Muscle of arm (tissue), 14 donors: ENCODE measurements around the gene SERPINB7. TPM values are rescaled to one million over a fixed set of nuclear protein-coding genes. Genes with fewer than 3 reads are reported as not detected.
"Not testable (repeated sequence)": the region's sequence is repeated elsewhere in the genome, so short reads cannot be mapped to it uniquely, and the experiment has no call there.

ENCODE experiments used
- DNase-seq: peaks from one replicate; pipeline ENCODE4 v3.0.0-alpha.2; 2013
- long read RNA-seq, 11 donors: transcript quantifications; one replicate each; lab custom pipeline, GENCODE V29; 2026
- polyA plus RNA-seq, 12 donors: library from polyadenylated mRNA; unstranded; fragments of 120-200 nt; gene quantifications; one replicate each; pipeline ENCODE4 v1.2.1, GENCODE V29; 2013; ENCODE audit not compliant: insufficient read length in 12 of 12

The SERPINB7 gene, protein sequence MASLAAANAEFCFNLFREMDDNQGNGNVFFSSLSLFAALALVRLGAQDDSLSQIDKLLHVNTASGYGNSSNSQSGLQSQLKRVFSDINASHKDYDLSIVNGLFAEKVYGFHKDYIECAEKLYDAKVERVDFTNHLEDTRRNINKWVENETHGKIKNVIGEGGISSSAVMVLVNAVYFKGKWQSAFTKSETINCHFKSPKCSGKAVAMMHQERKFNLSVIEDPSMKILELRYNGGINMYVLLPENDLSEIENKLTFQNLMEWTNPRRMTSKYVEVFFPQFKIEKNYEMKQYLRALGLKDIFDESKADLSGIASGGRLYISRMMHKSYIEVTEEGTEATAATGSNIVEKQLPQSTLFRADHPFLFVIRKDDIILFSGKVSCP
- 10 to 100 TPM in 3 of 12 donors, under 1 TPM in 2, not detected in 7; 0.20 to 48.1 (median 14.2) TPM for polyA plus RNA-seq
- long read RNA-seq, donor 1 = 0 reads
- long read RNA-seq, donor 2 = 0 reads
- long read RNA-seq, donor 3 = 0 reads
- long read RNA-seq, donor 4 = 0 reads
- long read RNA-seq, donor 5 = 0 reads
- long read RNA-seq, donor 6 = 0 reads
- long read RNA-seq, donor 7, partial matches to known transcripts = 0 of 2 reads
- long read RNA-seq, donor 7, other reads (novel, unspliced or antisense) = 0 of 2 reads
- long read RNA-seq, donor 8 = 0 reads
- long read RNA-seq, donor 9, partial matches to known transcripts = 0 of 2 reads
- long read RNA-seq, donor 9, other reads (novel, unspliced or antisense) = 0 of 2 reads
- long read RNA-seq, donor 10 = 0 reads
- long read RNA-seq, donor 11 = 0 reads

DNA sequence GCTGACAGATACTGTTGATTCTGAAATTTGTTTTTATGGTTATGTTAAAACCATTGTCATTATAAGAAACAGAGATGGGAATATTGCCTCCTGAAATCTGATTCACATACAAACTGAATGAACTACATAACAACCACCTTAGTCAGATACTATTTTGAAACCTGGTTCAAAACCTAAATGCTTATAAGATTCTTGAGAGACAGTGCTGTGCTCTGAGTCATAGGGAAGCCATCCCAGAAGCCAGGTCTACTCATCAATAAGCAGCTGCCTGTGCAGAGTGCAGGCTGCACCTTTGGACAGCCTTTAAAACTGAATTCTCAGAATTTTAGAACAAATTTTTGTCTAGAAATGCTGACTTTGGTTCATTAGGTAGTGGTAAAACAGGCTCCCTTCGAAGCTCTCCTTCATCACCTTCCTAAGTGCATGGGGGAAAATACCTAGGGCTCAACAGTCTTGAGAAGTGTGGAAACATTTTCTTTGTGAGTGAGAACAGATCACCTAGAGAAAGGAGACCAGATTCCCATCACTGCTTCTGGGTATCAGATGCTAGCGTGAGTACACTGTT is at the start of gene SERPINB7:
SERPINB7 (plus strand) TSS at position 253 of the 565 bp plus-strand sequence. CDS start 6,955 bp downstream, outside the sequence.
- no peak for DNase-seq

DNA sequence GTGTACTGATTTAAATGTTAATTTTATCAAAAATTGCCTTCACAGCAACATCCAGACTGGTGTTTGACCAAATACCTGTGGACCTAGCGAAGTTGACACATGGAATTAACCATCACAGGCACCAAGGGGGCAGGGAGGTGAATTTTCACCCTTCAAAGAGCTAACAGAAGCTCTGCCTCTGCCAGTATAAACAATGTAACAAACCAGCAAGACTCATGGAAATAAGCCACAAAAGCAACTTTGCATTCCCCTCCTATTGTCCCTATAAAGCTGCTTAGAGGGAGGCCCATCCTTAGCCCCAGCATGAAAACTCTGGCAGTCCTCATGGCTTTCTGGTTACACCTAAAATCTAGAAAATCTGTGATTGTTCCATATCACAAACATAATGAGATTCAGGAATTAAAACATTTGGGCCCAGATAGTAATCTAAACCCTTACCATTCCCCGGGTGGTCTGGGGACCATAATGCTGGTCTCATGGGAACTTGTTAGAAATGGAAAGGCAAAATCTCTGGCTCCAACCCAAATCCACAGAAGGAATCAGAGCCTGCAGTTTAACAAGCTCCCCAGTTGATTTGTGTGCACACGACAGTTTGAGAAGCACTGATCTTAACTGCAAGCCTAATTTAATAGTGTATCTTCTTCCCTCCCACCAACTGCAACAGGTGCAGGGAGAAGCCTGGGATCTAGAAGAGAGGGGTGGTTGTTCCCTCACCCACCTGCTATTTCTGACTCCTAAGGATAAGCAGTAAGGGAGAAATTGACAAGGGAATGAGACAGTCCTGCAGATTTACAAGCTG is 49.3 kb upstream of the SERPINB7 start:
- no peak for DNase-seq

DNA sequence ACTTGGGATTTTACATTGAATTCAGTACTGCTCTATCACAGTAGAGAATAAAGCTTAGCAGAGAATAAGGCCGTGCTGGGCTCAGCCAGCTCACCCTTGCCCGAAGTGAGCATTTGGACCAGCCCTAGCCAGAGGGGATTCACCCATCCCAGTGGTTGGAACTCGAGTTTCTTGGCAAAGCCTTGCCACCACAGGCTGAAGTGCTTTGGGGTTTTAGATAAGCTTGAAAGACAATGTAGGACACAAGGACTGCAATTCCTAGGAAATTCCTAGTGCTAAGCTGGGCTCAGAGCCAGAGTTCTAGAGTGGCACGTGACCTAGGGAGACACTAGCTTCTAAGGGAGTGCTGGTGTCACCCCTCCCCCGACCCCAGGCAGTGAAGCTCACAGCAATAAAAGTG is 44.4 kb upstream of the SERPINB7 start:
- no peak for DNase-seq

DNA sequence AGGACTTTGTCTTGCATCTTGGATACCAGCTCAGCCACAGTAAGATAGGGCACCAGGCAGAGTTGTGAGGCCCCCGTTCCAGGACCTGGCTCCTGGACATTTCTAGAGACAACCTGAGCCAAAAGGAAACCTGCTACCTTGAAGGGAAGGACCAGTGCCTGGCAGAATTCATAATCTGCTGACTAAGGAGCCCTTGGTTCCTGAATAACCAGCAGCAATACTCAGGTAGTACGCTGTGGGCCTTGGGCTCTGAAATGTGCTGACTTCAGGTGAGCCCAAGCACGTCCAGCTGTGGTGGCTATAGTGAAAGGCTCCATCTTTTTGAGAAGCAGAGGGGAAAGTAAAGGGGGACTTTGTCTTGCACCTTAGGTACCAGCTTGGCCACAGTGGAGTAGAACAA is 44.0 kb upstream of the SERPINB7 start:
- DNase-seq = no peak

DNA sequence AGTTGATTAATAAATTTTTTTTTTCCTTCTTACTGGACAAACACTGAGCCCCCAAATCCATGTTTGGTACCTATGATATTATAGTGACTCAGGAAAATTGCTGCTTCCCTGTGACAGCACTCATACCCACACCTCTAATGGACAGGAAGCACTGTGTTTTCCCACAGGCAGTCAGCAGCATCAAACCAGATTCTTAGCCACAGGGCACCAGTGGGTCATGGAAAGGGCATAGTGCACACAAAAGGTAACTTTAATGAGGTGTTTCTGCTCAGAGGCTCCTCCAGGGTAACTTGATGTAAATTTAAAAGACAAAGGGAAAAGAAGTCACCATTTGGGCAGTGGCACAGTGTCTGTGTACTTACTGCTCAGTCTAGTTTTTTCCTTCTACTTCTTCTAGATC is 38.3 kb upstream of the SERPINB7 start:
- DNase-seq = no peak

DNA sequence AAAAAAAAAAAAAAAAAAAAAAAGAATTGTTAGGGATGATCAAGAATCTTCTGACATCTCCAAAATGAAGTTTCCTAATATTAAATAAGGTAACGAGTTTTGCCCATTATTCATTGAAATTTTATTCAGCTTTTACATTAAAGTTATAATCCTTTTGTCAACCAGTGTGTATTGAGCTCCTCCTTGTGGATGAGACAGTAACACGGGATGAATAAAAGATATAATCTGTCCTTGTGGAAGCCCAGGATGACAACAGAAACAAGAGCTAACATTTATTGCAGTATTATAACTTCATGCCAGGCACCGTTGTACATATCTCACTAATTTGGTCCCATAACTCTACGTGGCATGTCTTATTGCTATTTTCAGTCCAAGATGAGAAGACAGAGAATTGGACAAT is 33.4 kb upstream of the SERPINB7 start:
- DNase-seq = peak; percentile 4

DNA sequence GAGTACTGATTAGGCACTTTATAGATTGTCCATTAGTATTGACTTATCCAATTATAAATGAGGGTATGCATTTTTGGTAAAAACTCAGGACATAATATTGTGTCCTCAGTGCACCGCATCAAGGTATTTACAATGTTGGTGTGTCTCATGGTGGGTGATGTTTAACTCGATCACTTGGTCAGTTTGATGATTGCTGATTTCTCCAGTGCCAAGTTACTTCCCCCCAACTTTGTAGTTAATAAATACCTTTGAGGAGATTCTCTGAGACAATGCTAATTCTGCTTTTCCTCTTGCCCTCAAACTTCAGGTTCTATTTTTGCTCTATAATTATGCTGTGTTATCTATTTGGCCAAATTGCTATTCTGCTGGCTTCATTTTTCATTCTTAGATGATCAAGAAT is 28.2 kb upstream of the SERPINB7 start:
- no peak for DNase-seq

DNA sequence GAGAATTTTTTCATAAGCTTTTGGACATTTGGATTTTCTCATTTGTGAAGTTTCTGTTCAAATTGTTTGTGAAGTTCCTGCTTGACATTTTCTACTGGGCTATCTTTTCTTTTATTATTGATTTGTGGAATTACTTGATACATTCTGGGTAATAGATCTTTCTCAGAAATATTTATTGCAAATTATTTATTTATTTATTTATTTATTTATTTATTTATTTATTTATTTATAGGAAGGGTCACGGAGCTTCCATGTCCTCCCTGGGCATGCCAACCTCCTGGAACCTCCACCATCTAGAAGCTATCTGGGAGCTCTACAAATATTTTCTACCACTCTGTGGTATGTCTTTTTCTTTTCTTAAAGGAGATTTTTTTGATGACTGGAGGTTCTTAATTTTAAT is 25.7 kb upstream of the SERPINB7 start:
- DNase-seq = no peak

DNA sequence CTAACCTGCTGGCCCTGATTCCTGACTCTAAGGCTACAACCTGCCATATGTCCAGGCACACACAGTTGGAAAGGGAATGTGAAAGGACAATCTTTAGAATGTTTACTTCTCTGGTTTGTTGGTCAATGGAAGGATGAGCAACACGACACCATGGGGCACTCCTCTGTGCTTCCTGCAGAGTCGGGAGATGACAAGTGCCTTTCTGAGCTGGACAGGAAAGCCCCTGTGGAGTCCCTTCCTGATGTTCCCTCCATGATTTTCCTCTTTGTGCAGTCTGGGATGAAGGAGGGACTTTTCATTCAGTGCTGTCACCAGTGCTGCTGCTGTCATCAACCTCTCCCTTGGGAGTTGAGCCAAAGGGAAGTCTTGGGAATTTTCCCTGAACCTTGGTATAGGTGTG is 22.6 kb upstream of the SERPINB7 start:
- DNase-seq = no peak

DNA sequence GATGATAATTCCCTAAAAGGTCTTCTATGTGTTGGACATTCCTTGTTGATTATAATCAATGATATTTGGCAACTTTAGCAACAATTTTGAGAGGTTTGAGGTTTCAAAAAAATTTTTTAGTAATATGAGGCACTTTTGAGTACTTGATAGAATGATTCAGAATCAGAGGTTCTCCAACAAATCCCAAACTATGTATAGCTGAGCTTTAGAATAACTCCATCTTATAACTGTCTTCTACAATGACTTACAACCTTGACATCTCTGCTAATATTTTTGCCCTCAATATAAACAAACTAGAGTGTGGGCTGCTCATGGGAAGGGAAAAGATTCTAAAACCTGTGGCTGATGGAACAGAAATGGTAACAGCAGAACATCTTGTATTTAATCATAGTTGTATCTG is 21.5 kb upstream of the SERPINB7 start:
- DNase-seq = no peak

DNA sequence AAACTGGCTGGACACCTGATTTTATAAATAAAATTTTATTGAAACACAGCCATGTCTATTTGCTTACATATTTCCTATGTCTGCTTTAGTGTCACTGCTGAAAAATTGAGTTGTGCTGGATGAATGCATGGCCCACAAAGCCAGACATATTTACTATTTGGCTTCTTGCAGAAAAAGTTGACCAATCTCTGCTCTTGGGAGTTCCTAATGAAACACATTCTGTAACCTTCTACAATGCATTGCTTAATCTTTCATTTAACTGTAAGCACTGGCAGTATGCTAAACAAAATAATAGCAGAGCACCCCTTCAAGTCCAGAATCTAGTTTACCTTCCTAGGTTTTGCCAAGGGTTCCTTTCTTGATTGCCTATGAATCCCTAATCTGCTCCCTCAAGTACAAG is 17.7 kb upstream of the SERPINB7 start:
- DNase-seq = no peak

DNA sequence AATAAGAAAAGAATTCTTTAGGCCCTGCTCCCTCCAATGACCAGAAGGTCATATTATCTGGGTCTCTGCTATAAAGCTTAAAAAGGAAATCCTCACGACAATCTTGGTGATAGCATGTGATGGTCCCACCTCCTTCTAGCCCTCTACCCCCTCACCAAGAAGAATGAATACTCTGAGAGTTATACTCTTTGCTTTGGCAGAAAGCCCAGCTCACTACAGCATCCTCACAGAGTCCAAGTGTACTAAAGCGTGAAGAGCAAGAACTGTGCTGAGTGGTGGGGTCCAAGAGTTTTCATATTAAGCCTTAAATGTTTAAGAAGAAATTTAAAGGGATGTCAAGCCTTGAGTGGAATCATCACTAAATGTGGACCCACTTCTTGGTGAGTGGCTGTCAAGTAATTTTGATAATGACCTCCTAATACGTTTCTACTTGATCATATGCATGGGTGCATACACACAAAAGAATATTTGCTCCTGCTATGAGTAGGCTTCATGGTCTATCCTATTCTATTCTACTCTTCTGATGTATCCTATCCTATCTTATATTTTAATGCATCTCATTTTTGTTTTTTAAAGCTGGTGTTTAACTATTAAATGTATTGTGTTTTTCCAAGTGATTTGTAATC is 16.5 kb upstream of the SERPINB7 start:
- no peak for DNase-seq

DNA sequence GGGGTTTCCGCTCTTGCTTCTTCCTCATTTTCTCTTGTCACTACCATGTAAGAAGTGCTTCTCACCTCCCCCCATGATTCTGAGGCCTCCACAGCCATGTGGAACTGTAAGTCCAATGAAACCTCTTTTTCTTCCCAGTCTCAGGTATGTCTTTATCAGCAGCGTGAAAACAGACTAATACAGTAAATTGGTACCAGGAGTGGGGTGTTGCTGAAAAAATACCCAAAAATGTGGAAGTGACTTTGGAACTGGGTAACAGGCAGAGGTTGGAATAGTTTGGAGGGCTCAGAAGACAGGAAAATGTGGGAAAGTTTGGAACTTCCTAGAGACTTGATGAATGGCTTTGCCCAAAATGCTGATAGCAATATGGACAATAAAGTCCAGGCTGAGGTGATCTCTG is 15.4 kb upstream of the SERPINB7 start:
- not testable (repeated sequence) for DNase-seq

DNA sequence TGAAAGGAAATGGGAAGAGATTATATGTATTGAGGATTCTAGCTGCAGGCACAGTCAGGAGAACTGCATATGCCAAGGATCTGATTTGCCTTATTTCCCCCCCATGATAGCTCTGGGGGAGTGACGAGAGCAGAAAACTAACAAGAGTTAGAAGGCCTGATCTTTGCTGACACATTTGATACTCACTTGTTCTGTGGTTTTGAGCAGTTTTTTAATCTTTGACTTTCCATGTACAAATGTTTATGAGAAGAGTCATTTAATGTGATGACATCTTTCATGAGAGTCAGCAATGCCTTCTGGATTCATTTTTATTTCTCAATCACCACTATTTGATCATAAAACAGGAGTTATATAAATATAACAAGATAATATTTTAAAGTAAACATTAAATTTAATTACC is 12.7 kb upstream of the SERPINB7 start:
- no peak for DNase-seq

DNA sequence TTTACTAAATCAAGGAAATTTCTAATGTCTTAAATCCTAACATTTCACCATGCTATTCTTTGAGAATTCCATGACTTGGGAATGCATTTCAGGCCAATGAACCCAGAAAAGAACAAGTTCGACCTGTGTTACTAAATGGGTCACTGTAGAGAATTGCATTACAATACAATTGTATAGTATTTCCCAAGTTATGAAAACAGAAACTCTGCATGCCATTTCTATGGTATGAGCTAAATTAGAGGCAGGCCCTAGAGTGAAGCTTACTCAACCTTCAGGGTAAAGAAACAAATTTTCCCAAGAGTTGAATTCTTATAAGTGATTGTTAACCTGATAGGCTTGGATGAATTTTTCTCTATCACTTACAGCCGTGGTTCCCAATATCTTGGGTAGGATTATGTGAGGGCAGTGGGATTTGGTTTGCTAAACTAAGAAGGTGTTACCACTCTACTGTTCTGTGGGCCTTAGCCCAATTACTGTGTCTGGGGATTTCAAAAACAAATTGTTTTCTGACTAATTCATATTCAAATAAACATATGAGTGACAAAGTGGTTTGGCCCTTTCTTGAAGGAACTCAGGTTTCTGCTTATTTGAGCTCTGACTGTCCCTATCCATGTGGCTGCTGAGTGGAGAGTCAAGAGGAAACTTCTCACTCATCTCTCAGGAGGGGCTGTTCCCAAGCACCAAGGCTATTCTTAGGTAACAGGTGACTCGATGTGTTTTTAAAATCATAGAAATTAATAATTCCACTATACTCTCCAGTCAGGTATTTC is 11.2 kb upstream of the SERPINB7 start:
- DNase-seq = no peak

DNA sequence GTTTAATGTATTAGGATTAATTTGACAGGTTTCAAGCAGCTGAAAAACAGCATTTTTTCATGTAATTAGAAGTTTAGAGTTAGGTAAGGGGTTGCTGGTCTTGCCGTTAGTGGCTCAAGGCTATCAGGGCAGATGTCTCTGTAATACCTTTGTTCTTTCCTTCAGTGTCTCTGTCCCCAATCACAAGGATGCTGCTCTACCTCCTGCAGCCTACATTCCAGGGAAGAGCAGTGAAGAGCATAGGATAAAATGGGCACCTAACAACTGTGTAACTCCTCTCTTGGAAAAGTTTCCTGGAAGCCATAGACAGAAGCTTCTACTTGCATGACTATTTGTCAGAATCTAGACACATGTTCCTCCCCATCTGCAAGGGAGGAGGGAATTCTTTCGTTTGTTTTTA is 9.4 kb upstream of the SERPINB7 start:
- DNase-seq = no peak

DNA sequence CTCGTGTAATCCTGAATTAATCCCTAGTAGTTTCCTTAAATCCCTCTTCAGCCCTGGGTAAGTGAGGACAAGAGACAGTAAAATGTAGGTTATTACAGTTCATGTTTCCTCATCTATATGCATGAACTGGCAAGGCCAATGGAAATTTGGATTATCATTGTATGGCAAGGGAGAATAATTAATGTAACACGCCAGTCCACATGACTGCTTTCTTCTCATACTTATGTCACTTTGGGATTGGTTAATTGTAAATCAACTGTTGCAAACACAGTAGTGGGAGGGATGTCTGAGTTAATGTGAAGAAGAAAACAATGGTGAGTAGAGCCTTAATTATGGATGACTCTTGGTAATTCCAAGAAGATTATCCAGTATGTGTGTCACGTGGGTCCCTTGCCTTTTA is 1.7 kb upstream of the SERPINB7 start:
- DNase-seq = no peak

DNA sequence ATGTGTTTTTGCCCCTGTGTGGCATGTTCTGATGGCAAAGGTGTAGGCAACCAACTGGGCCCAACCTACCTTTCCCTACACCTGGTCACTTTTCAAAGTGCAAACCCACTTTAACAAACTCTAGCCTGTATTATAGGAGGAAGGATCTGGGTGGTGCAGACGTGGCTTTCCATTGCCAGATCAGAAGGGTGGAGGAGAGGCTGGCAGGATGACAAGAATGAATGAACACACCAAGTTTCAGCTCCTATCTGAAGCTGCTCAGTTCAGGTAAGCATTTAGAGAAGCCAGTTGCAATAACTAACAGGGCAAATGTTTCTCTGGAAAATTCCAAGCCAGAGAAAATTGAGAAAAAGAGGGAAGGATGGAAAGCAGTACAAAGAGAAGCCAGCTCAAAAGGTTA is 707 bp upstream of the SERPINB7 start:
- no peak for DNase-seq

DNA sequence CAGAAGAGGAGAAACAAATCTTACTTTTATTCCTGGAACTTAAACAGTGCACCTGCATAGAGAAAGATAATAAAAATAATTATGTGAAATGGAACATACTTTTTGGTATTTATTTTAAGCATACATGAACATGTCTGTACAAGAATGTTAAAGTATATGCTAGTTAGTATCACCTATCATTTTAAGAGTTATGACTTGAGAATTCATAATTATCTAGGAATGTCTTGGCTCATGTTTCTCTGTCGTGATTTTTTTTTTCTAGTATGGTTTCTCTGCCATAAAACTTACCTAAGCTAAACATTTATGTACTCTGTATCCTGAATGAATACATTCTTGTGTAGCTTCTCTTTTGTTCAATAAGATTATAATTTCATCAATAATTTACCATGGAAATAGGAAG is 4.2 kb downstream of the SERPINB7 start:
- DNase-seq = no peak

DNA sequence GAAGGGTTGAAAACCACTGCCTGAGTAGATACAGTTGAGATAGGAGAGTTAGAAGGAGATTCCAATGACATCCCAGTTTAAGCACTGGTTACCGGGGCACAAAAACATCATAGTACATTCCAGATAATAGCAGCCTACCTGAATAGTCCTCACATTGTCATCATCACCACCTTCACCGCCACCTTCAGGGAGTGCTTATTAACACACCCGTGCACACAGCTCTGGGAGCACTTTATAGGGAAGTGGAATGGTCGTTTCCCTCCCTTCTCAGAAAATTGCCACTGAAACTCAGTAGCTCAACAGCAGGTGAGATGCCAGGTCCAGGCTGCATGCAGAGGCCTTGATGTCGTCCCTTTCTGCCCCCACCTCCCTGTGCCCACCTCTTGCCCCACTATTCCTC is 8.2 kb downstream of the SERPINB7 start:
- DNase-seq = no peak
